NCI-H82 (cell line): ENCODE data around the gene TAF13.
"Not testable (repeated sequence)": the region's sequence is repeated elsewhere in the genome, so short reads cannot be mapped to it uniquely, and the experiment has no call there.

ENCODE experiments used
- DNase-seq: peaks from one replicate; lab custom pipeline; 2025; lab: John Stamatoyannopoulos, UW

Gene TAF13

DNA sequence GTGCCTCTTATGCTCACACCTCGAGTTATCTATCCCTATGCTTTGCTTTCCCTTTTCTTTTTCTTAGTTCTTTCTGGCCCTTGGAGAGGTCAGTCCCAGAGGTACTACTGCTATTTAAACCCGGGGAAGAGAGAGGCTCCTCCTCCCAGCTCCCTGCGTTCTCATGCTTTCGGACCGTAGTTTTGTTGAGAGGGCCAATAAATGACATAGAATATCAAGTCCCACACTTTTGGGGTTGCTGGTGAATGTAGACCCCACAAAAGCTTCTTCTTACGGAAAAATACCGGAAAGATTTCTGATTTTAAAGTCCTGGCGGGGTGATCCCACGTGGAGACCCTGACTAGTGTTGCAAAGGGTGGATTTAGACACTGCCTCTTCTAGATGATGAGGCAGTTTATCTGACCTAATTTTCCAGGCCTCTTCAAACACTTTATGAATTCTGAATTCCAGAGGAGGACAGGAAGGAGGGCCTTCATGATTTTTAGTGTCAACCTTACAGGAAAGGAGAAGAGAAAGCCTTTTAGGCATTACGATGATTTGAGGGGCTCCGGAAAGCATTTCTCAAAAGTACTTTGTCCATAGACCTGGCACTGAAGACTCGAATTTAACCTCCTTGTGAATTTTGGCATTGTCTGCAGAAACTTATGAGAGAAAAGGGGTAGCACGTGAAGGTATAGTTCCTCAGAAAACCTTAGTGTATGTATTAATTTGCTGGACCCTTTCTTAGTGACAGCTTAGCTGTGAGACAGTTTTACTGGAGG, 15.5 kb upstream of the TAF13 start:
- peak; percentile 75 for DNase-seq

DNA sequence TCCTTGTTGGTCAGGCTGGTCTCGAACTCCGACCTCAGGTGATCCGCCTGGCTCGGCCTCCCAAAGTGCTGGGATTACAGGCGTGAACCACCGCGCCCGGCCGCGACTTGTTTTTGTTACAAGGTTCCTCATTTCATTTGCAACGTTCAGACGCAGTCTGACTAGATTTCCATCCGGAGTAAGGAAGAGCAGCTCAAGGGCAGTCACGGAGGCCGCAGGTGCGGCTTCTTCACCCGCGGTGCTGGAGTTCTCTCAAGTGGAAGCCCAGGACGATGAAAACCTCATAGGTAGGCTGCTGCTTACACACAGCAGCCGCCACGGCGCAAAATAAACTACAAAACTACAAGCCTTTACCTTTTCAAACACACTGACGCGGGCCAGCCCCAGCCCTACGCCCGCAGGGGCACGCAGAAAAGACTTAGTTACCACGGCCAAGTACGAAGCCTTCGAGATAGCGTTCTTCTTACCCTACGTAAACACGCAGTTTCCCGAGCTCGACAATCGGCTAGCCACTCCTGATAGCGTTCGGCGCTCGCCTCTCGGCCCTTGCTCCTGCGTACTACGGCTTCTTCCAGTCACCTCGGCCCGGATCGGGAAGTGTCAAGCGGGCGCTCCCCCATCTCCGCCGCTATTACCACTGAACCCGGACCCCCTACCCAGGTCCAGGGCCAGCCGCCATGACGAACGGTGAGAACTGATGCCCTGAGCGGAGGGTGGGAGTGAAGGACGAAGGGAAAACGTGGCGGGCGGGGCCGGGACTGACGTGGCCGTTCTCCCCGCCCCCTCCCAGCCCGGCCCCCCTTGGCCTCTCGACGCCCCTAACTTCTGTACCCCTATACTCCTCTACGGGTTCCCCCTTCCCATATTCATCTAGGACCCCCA, 14.6 kb upstream of the TAF13 start, which contains the start of gene TMEM167B:
Gene TMEM167B, plus strand, starts transcription at position 569 of the 882 bp plus-strand sequence. Its CDS starts 109 bp downstream, at position 678.
- DNase-seq = peak; percentile 98

GRCh38 chr1:109089242-109090015, 13.6 kb upstream of the TAF13 start:
- peak; percentile 99 for DNase-seq

DNA sequence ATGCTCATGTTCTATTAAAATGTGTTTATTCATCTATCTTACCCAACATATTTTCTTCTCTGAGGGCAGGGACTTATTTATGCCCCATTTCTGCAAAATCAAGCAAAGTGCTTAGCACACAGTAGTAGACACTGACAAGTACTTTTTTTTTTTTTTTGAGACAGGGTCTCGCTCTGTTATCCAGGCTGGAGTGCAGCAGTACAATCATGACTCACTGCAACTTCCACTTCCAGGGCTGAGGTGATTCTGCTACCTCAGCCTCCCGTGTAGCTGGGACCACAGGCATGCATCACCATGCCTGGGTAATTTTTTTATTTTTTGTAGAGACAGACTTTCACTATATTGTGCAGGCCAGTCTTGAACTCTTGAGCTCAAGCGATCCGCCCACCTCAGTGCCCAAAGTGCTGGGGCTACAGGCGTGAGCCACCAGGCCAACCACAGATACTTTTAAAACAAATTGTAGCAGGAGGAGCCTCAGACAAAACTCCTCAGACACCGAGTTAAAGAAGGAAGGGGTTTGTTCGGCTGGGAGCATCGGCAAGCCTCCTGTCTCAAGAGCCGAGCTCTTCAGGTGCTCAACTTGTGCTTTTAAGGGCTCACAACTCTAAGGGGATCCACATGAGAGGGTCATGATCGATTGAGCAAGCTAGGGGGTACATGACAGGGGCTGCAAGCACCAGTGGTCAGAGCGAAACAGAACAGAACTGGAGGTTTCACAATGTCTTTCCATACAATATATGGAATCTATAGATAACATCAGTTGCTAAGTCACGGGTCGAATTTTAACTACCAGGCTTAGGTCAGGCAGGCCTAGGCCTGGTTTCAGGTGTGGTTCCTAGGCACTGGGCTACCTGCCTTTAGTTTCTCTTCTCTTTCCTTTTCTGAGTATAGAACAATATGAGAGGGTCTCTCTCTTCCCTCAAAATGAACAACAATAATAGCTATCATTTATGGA, 9.0 kb upstream of the TAF13 start:
- DNase-seq = no peak

- no peak for DNase-seq
These were observed 8.1 kb upstream of the TAF13 start for GRCh38 chr1:109083923-109084322.

GRCh38 chr1:109083501-109083900, 7.7 kb upstream of the TAF13 start:
- no peak for DNase-seq

GRCh38 chr1:109080441-109081082, 4.8 kb upstream of the TAF13 start:
- no peak for DNase-seq

- DNase-seq = no peak
These were observed 3.4 kb upstream of the TAF13 start for GRCh38 chr1:109079240-109079622.

- no peak for DNase-seq
These were observed 2.5 kb upstream of the TAF13 start for GRCh38 chr1:109078317-109078716.

GRCh38 chr1:109069294-109069693, 6.5 kb downstream of the TAF13 start:
- DNase-seq = no peak

- no peak for DNase-seq
These were observed 7.9 kb downstream of the TAF13 start for GRCh38 chr1:109067883-109068282.

- DNase-seq = no peak
These were observed 10.7 kb downstream of the TAF13 start for GRCh38 chr1:109065137-109065536.

GRCh38 chr1:109061183-109061582, 14.6 kb downstream of the TAF13 start:
- no peak for DNase-seq

GRCh38 chr1:109060707-109061106, 15.1 kb downstream of the TAF13 start:
- DNase-seq = no peak

DNA sequence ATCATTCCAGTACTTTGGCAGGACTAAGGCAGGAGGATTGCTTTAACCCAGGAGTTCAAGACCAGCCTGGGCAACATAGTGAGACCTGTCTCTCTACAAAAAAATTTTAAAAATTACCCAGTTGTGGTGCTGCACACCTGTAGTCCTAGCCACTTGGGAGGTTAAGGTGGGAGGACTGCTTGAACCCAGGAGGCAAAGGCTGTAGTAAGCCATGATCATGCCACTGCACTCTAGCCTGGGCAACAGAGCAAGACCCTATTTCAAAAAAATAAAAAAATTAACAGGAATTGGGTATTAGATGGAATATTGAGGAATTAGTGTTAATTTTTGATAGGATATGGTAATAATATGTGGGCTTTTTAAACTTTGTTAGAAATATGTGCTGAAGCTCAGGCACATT, 16.8 kb downstream of the TAF13 start:
- DNase-seq = no peak

DNA sequence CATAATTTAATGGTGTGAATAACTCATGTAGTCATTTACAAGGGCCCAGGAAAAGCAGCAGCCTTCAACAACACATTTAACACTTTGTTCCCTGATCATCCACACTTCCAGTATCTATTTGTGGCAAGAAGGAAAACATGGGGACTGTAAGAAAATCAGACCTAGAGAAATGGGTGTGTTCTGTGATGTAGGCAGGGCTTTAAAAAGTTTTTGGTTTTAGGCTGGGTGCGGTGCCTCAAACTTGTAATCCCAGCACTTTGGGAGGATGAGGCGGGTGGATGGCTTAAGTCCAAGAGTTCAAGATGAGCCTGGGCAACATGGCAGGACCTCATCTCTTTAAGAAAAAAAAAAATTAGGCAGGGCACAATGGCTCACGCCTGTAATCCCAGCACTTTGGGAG, 19.7 kb downstream of the TAF13 start:
- no peak for DNase-seq

- not testable (repeated sequence) for DNase-seq
These were observed 23.7 kb downstream of the TAF13 start for GRCh38 chr1:109052145-109052544.

DNA sequence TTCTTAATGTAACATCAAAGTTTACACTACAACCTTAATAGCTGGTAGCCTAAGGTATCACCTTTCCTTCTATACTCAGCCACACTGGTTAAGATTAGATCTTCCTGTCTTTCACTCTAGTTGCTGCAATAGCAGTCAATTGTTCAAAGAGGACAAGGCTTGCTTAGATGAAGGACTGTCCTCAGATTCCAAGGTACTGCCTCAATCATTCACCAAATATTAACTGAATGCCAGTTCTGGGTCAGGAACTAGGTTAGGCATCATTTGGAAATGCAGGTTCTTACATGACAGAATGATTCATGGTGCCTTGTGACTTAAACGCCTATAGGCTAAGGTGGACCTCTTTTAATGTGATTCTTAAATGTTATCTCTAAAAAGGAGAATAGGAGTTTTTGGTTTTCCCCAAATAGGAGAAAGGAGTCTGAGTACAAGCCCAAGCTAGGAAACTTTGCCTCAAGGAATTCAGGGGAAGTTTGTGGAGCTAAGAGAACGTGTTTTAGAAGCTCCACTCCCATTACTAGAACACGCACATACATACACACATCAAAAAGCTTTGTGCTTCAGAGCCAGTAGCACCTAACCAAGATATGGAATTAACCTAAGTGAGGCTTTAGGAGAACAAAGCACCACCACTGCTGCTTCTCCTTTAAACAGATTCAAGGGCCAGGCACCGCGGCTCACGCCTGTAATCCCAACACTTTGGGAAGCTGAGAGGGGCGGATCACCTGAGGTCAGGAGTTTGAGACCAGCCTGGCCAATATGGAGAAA, 25.4 kb downstream of the TAF13 start:
- DNase-seq = peak; percentile 28

DNA sequence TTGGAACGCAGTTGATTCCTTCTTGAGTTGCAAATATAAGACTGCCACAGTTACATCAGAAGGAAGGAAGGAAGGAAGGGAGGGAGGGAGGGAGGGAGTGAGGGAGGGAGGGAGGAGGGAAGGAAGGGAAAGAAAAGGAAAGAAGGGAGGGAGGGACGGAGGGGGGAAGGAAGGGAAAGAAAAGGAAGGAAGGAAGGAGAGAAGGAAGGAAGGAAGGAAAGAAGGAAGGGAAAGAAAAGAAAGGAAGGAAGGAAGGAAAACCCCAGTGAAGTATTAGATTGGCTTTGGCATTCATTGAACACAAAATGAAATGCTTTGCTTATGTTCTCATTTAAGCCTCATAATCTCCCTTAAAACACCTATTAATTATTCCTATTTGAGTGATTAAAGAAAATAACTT, 27.5 kb downstream of the TAF13 start:
- DNase-seq = no peak

DNA sequence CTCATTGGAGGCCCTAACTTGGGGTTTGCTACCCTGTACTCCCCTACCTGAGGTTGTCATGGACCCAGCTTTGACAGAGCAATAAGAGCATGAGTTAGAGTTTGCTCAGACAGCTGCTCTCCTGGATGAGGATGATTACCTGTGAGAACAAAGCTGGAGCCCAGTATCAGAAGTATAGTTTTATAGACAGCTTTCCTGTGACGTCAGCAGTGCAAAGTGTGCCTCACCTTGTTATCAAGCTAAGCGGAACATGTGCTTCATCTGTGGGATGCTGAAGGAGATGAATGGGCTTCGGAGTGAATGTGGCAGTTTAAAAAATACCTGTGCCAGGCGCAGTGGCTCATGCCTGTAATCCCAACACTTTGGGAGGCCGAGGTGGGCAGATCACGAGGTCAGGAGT, 28.5 kb downstream of the TAF13 start:
- DNase-seq = no peak
